NCI-H2196 treated with DMSO at 0.1 percent for 48 hours (cell line): ENCODE results near the gene PTPRN2.
"Not testable (repeated sequence)": the region's sequence is repeated elsewhere in the genome, so short reads cannot be mapped to it uniquely, and the experiment has no call there.

Experiments
- DNase-seq: peaks from one replicate; lab custom pipeline; 2025; ENCODE audit not compliant: unreplicated experiment; lab: John Stamatoyannopoulos, UW

PTPRN2 gene

GRCh38 chr7:157670490-157671357 lies 916.9 kb downstream of the PTPRN2 start:
- DNase-seq: no peak

- no peak for DNase-seq
These were observed 917.8 kb downstream of the PTPRN2 start for GRCh38 chr7:157669768-157670351.

- no peak for DNase-seq
These were observed 918.5 kb downstream of the PTPRN2 start for GRCh38 chr7:157668884-157669767.

GRCh38 chr7:157668221-157668883 lies 919.3 kb downstream of the PTPRN2 start:
- no peak for DNase-seq

GRCh38 chr7:157667731-157668130 lies 919.9 kb downstream of the PTPRN2 start:
- no peak for DNase-seq

GRCh38 chr7:157667261-157667660 lies 920.4 kb downstream of the PTPRN2 start:
- DNase-seq: no peak

- no peak for DNase-seq
These were observed 921.0 kb downstream of the PTPRN2 start for GRCh38 chr7:157666530-157667040.

GRCh38 chr7:157665634-157665988 lies 922.0 kb downstream of the PTPRN2 start:
- DNase-seq: not testable (repeated sequence)

- no peak for DNase-seq
These were observed 922.6 kb downstream of the PTPRN2 start for GRCh38 chr7:157664871-157665633.

GRCh38 chr7:157664034-157664433 lies 923.6 kb downstream of the PTPRN2 start:
- DNase-seq: no peak

GRCh38 chr7:157662981-157663716 lies 924.5 kb downstream of the PTPRN2 start:
- no peak for DNase-seq

GRCh38 chr7:157662110-157662791 lies 925.4 kb downstream of the PTPRN2 start:
- no peak for DNase-seq

- DNase-seq: no peak
These were observed 926.0 kb downstream of the PTPRN2 start for GRCh38 chr7:157661611-157661975.

GRCh38 chr7:157660971-157661610 lies 926.5 kb downstream of the PTPRN2 start:
- no peak for DNase-seq

- DNase-seq: no peak
These were observed 928.7 kb downstream of the PTPRN2 start for GRCh38 chr7:157658851-157659412.

GRCh38 chr7:157657741-157658740 lies 929.6 kb downstream of the PTPRN2 start:
- no peak for DNase-seq

- DNase-seq: no peak
These were observed 931.3 kb downstream of the PTPRN2 start for GRCh38 chr7:157656195-157656769.
